Suprapubic skin (tissue), 4 donors: ENCODE results near the gene HECTD2.

Source experiments
- EP300 ChIP-seq: sonication (generic); formaldehyde crosslinking; IDR thresholded peaks from one replicate; pipeline ENCODE4 v1.6.1; 2017; ENCODE audit warnings: antibody characterized with exemption
- POLR2AphosphoS5 ChIP-seq, 3 donors: sonication (generic); formaldehyde crosslinking; IDR thresholded peaks; one replicate each; pipeline ENCODE4 v1.6.1; 2017; ENCODE audit warnings: antibody characterized with exemption in 3 of 3
- TF ChIP-seq, protein P1 (sequence below), 2 donors: fragments of 200-600 bp in 1 of 2; fragments of 450-650 bp in 1 of 2; sonication (generic) in 1 of 2; IDR thresholded peaks; one replicate each; pipeline ENCODE4 v1.5.1; 2016 to 2019; ENCODE audit warnings: antibody characterized with exemption in 2 of 2, mild to moderate bottlenecking in 1 of 2, moderate library complexity in 1 of 2

DNA sequence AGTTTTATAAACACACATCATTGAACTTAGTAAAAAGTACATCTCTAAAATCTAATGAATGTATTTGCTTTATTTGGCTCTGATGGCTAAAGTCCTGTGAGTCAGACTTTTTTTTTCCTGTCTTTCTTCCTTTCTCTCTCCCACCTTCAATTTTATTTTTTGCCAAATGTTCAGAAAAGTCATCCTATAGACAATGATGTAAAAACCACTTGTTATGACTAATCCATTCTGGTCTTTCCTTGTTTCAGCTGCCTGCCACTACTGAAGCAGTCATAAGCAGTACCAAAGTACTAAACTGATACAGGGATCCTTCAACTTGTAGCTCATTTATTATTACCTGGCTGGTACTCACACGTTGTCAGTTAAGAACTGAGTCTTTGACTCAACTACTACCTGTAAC lies 23.9 kb downstream of the HECTD2 start:
- TF ChIP-seq, protein P1, sequence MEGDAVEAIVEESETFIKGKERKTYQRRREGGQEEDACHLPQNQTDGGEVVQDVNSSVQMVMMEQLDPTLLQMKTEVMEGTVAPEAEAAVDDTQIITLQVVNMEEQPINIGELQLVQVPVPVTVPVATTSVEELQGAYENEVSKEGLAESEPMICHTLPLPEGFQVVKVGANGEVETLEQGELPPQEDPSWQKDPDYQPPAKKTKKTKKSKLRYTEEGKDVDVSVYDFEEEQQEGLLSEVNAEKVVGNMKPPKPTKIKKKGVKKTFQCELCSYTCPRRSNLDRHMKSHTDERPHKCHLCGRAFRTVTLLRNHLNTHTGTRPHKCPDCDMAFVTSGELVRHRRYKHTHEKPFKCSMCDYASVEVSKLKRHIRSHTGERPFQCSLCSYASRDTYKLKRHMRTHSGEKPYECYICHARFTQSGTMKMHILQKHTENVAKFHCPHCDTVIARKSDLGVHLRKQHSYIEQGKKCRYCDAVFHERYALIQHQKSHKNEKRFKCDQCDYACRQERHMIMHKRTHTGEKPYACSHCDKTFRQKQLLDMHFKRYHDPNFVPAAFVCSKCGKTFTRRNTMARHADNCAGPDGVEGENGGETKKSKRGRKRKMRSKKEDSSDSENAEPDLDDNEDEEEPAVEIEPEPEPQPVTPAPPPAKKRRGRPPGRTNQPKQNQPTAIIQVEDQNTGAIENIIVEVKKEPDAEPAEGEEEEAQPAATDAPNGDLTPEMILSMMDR (IDR thresholded peaks at IDR 0.05) = no peak
- TF ChIP-seq POLR2AphosphoS5 (IDR thresholded peaks at IDR 0.05) (no peak), EP300 (no peak)
